C4-2B (cell line): ENCODE data around the gene CA11.

Source experiments
- ZFX ChIP-seq: fragments of 450-650 bp; IDR thresholded peaks from 2 replicates; pipeline ENCODE4 v1.6.1; 2017
- TF ChIP-seq, protein P1 (sequence below): fragments of 450-650 bp; conservative IDR thresholded peaks from 2 replicates; pipeline ENCODE4 v1.5.1; 2017; ENCODE audit warnings: mild to moderate bottlenecking

DNA sequence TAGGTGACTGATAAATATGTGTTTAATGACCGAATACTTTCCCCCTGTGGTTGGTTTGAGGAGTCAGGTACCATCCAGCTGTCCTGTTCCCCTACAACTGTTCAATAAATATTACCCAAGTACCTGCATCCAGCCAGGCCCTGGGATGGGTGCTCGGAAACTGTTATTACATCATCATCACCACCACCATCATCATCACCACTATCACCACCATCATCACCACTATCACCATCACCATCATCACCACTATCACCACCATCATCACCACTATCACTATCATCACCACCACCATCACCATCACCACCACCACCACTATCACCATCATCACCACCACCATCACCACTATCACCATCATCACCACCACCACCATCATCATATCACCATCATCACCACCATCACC lies 22.8 kb upstream of the CA11 start:
- TF ChIP-seq, protein P1, sequence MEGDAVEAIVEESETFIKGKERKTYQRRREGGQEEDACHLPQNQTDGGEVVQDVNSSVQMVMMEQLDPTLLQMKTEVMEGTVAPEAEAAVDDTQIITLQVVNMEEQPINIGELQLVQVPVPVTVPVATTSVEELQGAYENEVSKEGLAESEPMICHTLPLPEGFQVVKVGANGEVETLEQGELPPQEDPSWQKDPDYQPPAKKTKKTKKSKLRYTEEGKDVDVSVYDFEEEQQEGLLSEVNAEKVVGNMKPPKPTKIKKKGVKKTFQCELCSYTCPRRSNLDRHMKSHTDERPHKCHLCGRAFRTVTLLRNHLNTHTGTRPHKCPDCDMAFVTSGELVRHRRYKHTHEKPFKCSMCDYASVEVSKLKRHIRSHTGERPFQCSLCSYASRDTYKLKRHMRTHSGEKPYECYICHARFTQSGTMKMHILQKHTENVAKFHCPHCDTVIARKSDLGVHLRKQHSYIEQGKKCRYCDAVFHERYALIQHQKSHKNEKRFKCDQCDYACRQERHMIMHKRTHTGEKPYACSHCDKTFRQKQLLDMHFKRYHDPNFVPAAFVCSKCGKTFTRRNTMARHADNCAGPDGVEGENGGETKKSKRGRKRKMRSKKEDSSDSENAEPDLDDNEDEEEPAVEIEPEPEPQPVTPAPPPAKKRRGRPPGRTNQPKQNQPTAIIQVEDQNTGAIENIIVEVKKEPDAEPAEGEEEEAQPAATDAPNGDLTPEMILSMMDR: no peak
- TF ChIP-seq ZFX: no peak
